ENCODE data around the gene PTPRJ.

PTPRJ gene

GRCh38 chr11:48216510-48216909 is 236.2 kb downstream of the PTPRJ start, which contains the start of gene OR4B1:
Gene OR4B1 (plus strand): TSS chr11:48216810. CDS start chr11:48216810, 0 bp downstream.
- CTCF ChIA-PET: no interaction called here
- POLR2A ChIA-PET (ENCODE audit: low non-redundant PET): no interaction called here
- DNase-seq (ENCODE audit: low spot score): no peak
- no peak within 1 kb of the TSS for H3K27ac ChIP-seq
- no peak for TF ChIP-seq CTCF (conservative IDR thresholded peaks at IDR 0.05; ENCODE audit: low read depth)
